ENCODE measurements around the gene CTSZ. TPM values are rescaled to one million over a fixed set of nuclear protein-coding genes. Genes with fewer than 3 reads are reported as not detected.

CTSZ gene
- total and polyA plus RNA-seq, 2 of the 4 experiments (the other 2 are of a cell fraction), result 46.1 to 88.5 TPM

GRCh38 chr20:59013959-59014608 lies 7.0 kb upstream of the CTSZ start:
- peak overlapping the region; percentile 65; the same call in 1 of the 2 replicates for H2AK5ac ChIP-seq (ENCODE audit: low read depth, low read length)
- H3K18ac ChIP-seq (ENCODE audit: low read depth, low read length), result no peak overlapping the region
- no peak overlapping the region for H3K9ac ChIP-seq (ENCODE audit: low read depth, low read length)
- peak overlapping the region; percentile 64 for H2AFZ ChIP-seq (replicated peaks; ENCODE audit: low read length, poor library complexity)
- H3K23ac ChIP-seq (ENCODE audit: low read depth, low read length), result no peak overlapping the region
- no peak overlapping the region for H3K56ac ChIP-seq (ENCODE audit: extremely low read depth, insufficient read depth, low read length)
- in situ Hi-C loops (cut with MboI; ENCODE audit: low sequenced_read_pairs) (no loop called here), dilution Hi-C loops (cut with HindIII; ENCODE audit: low sequenced_read_pairs, unreplicated experiment) (no loop called here), intact Hi-C loops (cut with micrococcal nuclease) (no loop called here)
- H3K4ac ChIP-seq (ENCODE audit: low read depth, low read length), result peak overlapping the region; percentile 27
- peak overlapping the region; percentile 12; the same call in 1 of the 3 replicates for H2BK15ac ChIP-seq (ENCODE audit: low read depth, low read length)
- H3K79me1 ChIP-seq (ENCODE audit: low read depth in 1 of 2, low read length in 2 of 2), result peaks cover 0 to under 1% of the 10 kb centered on the region in 2 experiments; a peak in 1 of 4 replicates
- peak overlapping the region; percentile 21; the same call in 1 of the 2 replicates for H3K27ac ChIP-seq (ENCODE audit: insufficient read depth, low read length)
- ATAC-seq (ENCODE audit: low read depth) (peak; percentile 83), DNase-seq (peak; percentile 81)
- no peak overlapping the region for H3K4me3 ChIP-seq (ENCODE audit: insufficient read depth, low read depth, low read length)
- peak overlapping the region; percentile 37 for H2BK20ac ChIP-seq (ENCODE audit: low read depth, low read length)
- peaks cover 19% of the 10 kb centered on the region for H3K4me1 ChIP-seq (ENCODE audit: control insufficient read depth, insufficient read depth, low read length)
- ChIA-PET POLR2A (ENCODE audit: unreplicated experiment) (no interaction called here), CTCF (no interaction called here)
- H3K36me3 ChIP-seq (ENCODE audit: control insufficient read depth, insufficient read depth, low read length), result no peaks in the 10 kb centered on the region
- H3K14ac ChIP-seq (replicated peaks; ENCODE audit: low read depth, low read length), result peak overlapping the region; percentile 0
- peaks cover 19% of the 10 kb centered on the region for H3K9me1 ChIP-seq (ENCODE audit: insufficient read depth, low read length)
- no peak overlapping the region; the same call in 1 of the 2 replicates for H3K4me2 ChIP-seq (ENCODE audit: low read depth, low read length)
- H3K27me3 ChIP-seq (ENCODE audit: control insufficient read depth, insufficient read depth, low read length), result no peaks in the 10 kb centered on the region
- H4K91ac ChIP-seq (ENCODE audit: insufficient read depth, low read depth, low read length), result peak overlapping the region; percentile 25
- no peaks in the 10 kb centered on the region for H3K9me3 ChIP-seq (ENCODE audit: control insufficient read depth, insufficient read depth, low read length)
- H4K5ac ChIP-seq (ENCODE audit: low read depth, low read length), result no peak overlapping the region
- H4K8ac ChIP-seq (ENCODE audit: low read depth in 2 of 2, low read length in 2 of 2), result peak overlapping the region; percentile 15 to 63; a peak in 2 of 4 replicates
- peak overlapping the region; percentile 38 for H2BK120ac ChIP-seq (ENCODE audit: low read depth, low read length)
- H4K20me1 ChIP-seq (ENCODE audit: insufficient read depth, low read length), result no peaks in the 10 kb centered on the region
- WGBS, 2 experiments (ENCODE audit: extremely low coverage in 2 of 2, insufficient read length in 1 of 2), result 98% methylated on average over 5 of the region's 13 CpGs; no CpG with 5 or more reads in 1 of the 2 experiments
- peak overlapping the region; percentile 12 for H2AK9ac ChIP-seq (replicated peaks; ENCODE audit: low read depth, low read length, poor library complexity)
- H2BK5ac ChIP-seq (ENCODE audit: low read depth, low read length, poor library complexity, severe bottlenecking), result peak overlapping the region; percentile 35
- BruUV-seq (replicated peaks), result no TSS peak
- TF ChIP-seq CTCF (conservative IDR thresholded peaks at IDR 0.05; ENCODE audit: low read depth, low read length), result no peak
- TF ChIP-seq CEBPB (IDR thresholded peaks at IDR 0.05; ENCODE audit: low read depth, low read length), result no peak
- TF ChIP-seq FOS (IDR thresholded peaks at IDR 0.05; ENCODE audit: low read depth, low read length), result peak; percentile 44
- no peak for TF ChIP-seq RFX5 (IDR thresholded peaks at IDR 0.05; ENCODE audit: low read depth, low read length)
- TF ChIP-seq RCOR1 (IDR thresholded peaks at IDR 0.05; ENCODE audit: insufficient replicate concordance, low read length), result no peak
- no peak for TF ChIP-seq MXI1 (IDR thresholded peaks at IDR 0.05; ENCODE audit: borderline replicate concordance, low read depth, low read length)
- TF ChIP-seq BHLHE40 (IDR thresholded peaks at IDR 0.05; ENCODE audit: low read depth, low read length), result no peak
- no peak for TF ChIP-seq POLR2A (IDR thresholded peaks at IDR 0.05; ENCODE audit: low read depth, low read length)
- no peak for TF ChIP-seq MAZ (IDR thresholded peaks at IDR 0.05; ENCODE audit: borderline replicate concordance, low read depth, low read length)
- no peak for TF ChIP-seq NFE2L2 (IDR thresholded peaks at IDR 0.05; ENCODE audit: low read depth, low read length)
- TF ChIP-seq ELK1 (IDR thresholded peaks at IDR 0.05; ENCODE audit: borderline replicate concordance, low read depth, low read length), result no peak
- no peak for TF ChIP-seq CHD1 (IDR thresholded peaks at IDR 0.05; ENCODE audit: low read depth, low read length)
- no peak for TF ChIP-seq RAD21 (IDR thresholded peaks at IDR 0.05; ENCODE audit: low read length)
- TF ChIP-seq MAFK (IDR thresholded peaks at IDR 0.05; ENCODE audit: low read depth, low read length), result peak; percentile 46; the same call in 1 of the 2 replicates
- no peak for TF ChIP-seq USF2 (IDR thresholded peaks at IDR 0.05; ENCODE audit: low read depth, low read length)

Measured in IMR-90 (cell line).